OCI-M1 (cell line): ENCODE data around the gene INPP4B.

Source experiments
- DNase-seq: peaks from one replicate; lab custom pipeline; 2025; lab: John Stamatoyannopoulos, UW

INPP4B gene

GRCh38 chr4:142846108-142846728 lies at the start of gene INPP4B:
INPP4B (minus strand) TSS chr4:142846301.
- no peak for DNase-seq

DNA sequence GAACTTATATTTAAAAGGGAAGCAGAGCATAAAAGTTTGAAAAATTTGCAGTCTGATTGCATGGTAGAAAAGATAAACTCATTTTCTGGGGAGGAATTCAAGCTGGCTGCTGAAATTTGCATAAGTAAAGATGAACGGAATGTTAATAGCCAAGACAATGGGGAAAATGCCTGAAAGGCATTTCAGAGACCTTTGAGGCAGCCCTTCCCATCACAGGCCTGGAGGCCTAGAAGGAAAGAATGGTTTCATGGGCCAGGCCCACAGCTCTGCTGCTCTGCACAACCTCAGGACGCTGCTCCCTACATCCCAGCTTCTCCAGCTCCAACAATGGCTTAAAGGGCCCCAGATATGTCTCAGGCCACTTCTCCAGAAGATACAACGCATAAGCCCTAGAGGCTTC lies 46.9 kb upstream of the INPP4B start:
- no peak for DNase-seq

DNA sequence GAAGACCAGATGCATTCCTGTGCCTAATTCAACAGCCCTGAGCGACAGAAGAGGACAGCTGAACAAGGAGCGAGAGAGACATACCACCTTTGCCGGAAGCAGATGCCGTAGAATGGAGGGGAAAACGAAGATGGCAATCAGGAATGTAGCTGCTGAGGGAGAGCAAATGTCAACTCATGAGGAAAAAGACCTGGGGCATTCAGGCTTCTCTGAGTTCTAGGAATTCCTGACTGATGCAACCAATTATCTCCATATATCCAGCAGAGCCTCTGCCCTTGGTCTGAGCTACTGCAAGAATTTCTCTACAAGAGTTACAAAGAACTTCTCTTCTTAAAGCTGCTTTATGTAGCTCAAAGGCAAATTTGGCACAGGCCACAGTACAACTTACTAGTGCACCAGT lies 40.5 kb upstream of the INPP4B start:
- DNase-seq = no peak

DNA sequence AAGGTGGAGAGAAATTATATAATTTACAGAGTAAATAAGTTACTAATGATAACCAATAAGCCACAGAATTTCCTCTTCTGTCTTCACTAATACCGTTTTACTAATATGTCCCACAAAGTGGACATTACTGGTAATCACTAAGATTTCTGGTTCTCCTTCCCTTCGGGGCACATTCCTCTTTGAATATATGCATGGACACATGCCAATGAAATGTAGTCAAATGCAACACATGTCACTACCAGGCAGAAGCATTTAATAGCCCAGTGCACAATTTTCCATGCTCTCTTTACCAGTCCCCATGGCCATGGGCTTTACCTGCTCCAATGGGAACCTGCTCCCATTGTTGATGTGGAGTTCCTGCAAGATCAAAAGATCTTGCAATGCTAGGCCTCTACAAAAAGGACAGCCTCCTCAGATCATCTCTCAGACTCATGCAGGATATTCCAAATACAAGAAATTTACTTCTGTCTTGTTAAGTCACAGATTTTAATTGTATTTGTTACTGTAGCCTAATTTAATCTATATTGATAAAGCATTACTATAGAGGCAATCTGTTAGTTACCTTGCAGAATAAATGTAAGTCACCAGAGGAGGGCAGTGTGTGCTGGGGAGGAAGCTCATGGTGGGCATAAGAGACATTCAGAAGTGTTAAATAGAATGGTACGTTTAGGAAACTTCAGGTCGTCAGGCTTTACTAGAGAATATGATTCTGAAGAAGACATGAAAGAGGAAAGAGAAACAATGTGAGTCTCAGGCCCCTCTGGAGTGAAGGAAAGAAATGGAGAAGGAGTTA lies 37.1 kb upstream of the INPP4B start:
- peak; percentile 69 for DNase-seq

DNA sequence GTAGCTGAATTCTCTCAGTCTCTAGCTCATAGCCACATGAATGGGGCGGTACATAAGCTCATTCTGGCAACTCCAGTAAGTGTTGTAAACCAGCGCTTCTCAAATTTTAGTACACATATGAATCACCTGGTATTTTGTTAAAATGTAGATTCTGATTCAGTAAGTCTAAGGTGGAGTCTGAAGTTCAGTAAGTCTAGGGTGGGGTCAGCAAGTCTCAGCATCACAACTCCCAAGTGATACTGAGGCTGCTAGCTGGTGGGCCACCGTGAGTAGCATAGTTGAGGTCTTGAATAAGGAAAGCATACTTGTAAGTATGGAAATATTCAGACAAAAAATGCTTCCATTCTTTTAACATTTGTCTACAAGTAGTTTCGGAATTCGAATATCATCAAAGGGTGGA lies 36.1 kb upstream of the INPP4B start:
- no peak for DNase-seq

DNA sequence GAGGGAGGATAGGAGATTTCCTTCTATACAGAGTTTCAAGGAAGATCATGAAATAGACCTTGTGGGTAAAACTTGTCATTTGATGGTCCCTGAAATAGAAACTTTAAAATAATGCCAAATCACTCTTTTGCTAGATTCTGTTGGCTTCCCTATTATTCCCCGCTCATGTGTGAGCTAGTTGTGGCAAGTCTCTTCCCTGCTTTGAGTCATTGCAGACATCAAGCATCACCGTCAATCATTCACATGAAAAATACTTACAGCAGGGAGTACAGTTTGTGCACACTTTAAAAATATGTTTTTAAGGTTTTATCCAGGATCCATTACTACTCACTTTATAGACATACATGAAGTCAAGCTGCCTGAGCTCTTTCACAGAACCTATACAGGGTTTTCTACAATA lies 35.2 kb upstream of the INPP4B start:
- no peak for DNase-seq

DNA sequence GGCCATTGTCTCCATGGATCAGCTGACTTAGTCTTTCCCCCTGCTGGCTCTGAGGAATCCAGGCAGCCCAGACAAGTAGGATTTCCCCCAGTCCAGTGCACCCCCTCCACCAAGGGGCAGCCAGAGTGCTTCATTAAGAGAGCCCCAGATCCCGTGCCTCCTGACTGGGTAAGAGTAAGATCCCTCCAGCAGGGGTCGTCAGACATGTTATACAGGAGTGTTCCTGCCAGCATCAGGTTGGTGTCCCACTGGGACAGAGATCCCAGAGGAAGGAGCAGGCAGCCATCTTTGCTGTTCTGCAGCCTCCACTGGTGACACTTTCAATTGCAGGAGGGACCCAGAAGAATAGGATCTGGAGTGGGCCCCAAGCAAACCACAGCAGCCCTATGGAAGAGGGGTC lies 29.0 kb upstream of the INPP4B start:
- no peak for DNase-seq

GRCh38 chr4:142874684-142875083 lies 28.6 kb upstream of the INPP4B start:
- DNase-seq = no peak

DNA sequence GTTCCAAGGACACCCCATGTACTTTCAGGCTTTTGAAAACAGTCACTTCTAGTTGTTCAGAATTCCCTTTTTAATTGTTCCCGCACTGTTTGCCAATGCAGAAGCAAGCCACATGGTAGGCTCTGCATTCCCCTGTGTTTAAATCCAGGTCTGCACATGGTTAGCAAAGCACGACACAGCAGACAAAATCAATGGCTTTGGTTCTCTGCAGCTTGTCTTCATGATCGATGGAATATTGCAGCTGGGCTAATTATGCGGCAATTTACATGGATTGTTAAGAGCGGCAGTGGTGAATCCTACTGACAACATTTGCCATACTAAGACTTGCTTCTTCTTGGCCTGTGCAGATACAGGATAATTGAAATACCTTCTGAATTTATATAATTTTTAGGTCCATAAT lies 20.6 kb upstream of the INPP4B start:
- no peak for DNase-seq

- peak; percentile 38 for DNase-seq
These were observed 15.2 kb upstream of the INPP4B start for GRCh38 chr4:142861351-142861750.

DNA sequence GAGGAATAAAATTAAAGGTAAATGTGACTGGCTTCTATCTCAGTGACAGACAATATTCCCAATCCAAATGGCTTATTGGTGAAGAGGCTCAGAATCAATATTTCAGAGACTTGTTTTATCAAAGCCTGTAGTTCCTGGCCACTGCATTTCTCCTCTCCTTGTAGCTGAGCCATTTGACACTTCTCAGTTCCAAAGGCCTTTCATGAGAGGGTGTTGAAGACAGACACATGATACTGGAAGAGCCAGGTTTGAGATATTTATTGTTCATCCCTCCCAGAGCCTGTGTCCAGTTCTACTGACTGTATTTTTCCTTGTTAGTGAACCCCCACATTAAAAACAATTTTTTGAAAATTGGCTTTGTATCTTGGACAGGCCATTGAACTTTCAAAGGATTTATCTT lies 12.9 kb upstream of the INPP4B start:
- no peak for DNase-seq

GRCh38 chr4:142858446-142858845 lies 12.3 kb upstream of the INPP4B start:
- peak; percentile 27 for DNase-seq

GRCh38 chr4:142856576-142856975 lies 10.5 kb upstream of the INPP4B start:
- no peak for DNase-seq

- peak; percentile 16 for DNase-seq
These were observed 4.4 kb upstream of the INPP4B start for GRCh38 chr4:142850478-142850877.

DNA sequence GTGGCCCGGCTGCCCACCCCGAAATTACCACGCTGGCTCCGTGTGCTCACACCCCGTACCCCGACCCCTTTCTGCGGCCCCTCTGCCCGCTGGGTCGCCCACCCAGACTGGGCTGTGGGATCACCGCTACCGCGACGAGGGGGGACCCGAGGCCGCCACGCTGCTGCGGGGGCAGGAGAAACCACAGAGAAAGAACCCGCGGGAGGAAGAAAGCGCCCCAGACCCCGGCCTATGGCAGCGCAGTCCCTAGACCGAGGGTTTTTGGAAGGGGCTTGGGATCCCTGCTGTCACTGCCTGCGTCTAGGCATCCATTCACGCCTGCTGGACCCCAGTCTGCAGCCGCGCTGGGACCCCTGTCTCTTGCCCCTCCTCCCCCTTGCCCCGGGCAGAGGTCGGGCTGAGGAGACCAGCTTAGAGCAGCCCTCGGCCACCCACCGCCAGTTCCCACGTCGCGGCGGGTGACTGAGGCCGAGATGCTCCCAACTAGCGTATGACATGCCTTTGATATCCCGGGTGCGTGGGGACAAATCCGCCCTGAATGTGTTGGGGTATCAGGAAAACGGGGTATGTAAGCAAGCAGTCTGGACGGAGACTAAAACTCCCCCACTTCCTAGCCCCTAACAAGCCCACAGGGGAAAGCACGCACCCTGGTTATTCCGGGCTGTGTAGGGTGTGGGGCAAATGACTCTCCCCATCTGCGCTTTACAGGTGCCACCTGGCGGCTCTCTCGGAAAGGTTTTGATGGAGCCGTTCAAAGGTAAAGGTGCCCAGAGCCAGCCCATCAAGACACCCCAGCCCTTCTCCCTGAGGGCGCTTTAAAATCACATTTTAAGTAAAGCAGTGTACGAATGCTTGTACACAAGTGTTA lies 862 bp upstream of the INPP4B start:
- no peak for DNase-seq

- no peak for DNase-seq
These were observed 601 bp downstream of the INPP4B start for GRCh38 chr4:142845293-142846107.

DNA sequence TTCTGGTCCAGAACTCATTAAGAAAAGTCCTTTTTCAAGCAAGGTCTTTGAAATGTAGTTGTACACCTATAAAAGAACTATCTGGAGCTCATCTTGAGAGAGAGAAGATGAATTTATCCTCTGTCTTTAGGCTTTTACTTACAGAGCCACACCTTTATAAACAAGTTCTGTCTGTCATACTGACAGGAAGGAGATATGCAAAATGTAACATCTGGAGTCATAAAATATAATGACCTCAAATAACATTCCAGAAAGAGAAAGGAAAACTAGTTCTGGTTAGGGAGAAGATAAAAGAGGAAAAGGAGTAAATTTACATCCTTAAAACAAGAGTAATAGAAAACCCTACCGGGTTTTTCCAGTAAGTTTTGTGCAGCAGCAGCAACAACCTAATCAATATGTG lies 1.3 kb downstream of the INPP4B start:
- no peak for DNase-seq

- DNase-seq = peak; percentile 64
These were observed 5.5 kb downstream of the INPP4B start for GRCh38 chr4:142840516-142841123.

GRCh38 chr4:142838778-142839177 lies 7.3 kb downstream of the INPP4B start:
- DNase-seq = no peak

GRCh38 chr4:142832022-142832421 lies 14.1 kb downstream of the INPP4B start:
- no peak for DNase-seq

GRCh38 chr4:142826503-142827241 lies 19.4 kb downstream of the INPP4B start:
- no peak for DNase-seq
